ENCODE data around the gene ARHGAP4. TPM values are rescaled to one million over a fixed set of nuclear protein-coding genes. Genes with fewer than 3 reads are reported as not detected.

ARHGAP4 gene
- total and polyA plus RNA-seq, 11 donors = 6.8 to 55.8 (median 12.9) TPM

DNA sequence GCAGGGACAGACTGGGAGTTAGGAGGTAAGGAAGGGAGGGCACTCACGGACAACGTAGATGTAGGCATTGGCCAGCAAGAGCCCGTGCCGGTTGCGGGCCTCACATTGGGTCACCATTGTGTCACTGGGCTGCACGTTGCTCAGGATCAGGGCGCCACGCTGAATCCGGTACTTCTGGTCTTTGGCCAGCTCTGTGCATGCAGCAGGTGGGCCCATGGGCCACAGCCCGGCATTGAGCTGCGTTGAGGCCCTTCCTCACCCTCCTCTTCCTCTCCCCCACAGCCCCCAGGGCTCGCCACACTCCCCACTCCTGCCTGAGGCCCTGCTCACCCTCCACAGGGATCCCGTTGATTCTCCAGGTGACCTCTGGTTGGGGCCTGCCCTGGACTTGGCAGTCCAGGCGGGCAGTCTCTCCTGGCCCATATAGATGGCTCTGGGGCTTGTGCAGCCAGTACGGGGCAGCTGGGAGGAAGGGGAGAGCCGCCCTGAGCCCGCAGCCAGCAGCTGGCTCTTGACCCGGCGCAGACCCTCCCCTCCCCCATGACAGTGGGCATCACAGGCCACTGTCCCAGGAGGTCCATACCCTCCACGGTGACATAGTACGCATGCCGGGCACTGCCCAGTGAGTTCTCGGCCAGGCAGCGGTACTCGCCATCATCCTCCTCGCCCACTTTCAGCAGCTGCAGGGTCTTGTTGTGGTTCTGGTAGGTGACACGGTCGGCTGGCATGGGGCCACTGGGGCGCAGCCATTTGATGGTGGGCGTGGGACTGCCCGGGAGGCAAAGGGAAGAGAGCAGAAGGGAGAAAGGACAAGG is 56.4 kb downstream of the ARHGAP4 start:
- H3K4me1 ChIP-seq = no peaks in the 10 kb centered on the region
- intact Hi-C loops (cut with DNase I) = no loop called here
- DNase-seq (no peak), ATAC-seq (no peak)
- no peaks in the 10 kb centered on the region for H3K36me3 ChIP-seq
- 90 to 92% (median 92%) methylated on average over 26 to 31 of the region's 31 CpGs for WGBS, 4 donors
- H3K4me3 ChIP-seq = no peak overlapping the region
- H3K27me3 ChIP-seq = peaks cover 0 to 34% (median 0%) of the 10 kb centered on the region in 9 donors
- no peak overlapping the region for H3K27ac ChIP-seq
- H3K9me3 ChIP-seq = no peaks in the 10 kb centered on the region
- TF ChIP-seq POLR2A (IDR thresholded peaks at IDR 0.05) = no peak
- TF ChIP-seq, protein P1, sequence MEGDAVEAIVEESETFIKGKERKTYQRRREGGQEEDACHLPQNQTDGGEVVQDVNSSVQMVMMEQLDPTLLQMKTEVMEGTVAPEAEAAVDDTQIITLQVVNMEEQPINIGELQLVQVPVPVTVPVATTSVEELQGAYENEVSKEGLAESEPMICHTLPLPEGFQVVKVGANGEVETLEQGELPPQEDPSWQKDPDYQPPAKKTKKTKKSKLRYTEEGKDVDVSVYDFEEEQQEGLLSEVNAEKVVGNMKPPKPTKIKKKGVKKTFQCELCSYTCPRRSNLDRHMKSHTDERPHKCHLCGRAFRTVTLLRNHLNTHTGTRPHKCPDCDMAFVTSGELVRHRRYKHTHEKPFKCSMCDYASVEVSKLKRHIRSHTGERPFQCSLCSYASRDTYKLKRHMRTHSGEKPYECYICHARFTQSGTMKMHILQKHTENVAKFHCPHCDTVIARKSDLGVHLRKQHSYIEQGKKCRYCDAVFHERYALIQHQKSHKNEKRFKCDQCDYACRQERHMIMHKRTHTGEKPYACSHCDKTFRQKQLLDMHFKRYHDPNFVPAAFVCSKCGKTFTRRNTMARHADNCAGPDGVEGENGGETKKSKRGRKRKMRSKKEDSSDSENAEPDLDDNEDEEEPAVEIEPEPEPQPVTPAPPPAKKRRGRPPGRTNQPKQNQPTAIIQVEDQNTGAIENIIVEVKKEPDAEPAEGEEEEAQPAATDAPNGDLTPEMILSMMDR (IDR thresholded peaks at IDR 0.05) = no peak

DNA sequence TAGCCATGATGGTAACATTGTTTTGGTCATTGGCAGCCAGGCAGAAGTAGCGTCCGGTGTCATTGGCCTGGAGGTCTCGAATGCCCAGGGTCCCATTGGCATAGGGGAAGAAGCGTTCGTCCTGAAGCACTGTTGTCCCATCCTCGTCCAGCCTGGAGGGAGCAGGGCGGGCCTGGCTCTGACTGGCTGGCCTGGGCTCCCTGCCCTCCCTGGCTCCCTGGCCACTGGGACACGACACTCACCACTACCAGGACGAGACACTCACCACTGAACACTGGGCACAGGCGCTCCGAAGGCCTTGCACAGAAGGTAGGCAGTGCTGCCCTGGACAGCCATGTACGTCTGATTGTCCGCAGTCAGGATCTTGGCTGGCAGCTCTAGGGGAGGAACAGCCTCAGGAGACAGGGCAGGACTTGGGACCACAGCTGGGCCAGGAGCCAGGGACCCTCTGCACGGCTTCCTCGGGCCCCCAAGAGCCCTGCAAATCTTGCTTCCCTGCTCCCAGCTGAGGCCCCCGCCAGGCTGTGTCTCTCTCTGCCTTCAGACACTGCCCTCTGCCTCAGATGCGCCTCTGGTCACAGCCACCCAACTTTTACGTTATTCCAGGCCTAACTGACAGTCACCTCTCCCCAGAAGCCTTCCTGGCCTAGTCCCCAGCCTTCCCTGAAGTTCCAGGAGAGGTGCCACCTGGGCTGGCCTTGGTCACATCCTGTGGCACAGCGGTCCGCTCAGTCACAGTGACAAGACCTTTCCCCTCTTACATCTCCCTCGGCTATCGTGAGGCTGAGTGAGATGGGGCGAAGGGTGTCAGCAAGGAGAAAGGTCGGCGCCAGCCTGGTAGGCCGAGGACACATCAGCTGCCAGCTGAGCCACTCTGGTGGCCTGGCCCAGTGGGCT is 57.2 kb downstream of the ARHGAP4 start:
- Histone ChIP-seq H3K4me3 (no peak overlapping the region), H3K27ac (no peak overlapping the region), H3K4me1 (no peaks in the 10 kb centered on the region), H3K36me3 (no peaks in the 10 kb centered on the region), H3K9me3 (no peaks in the 10 kb centered on the region), H3K27me3 (peaks cover 0 to 33% (median 0%) of the 10 kb centered on the region in 9 donors)
- no peak for ATAC-seq
- 84 to 92% (median 90%) methylated on average over 18 to 26 of the region's 26 CpGs for WGBS, 4 donors
- intact Hi-C loops (cut with DNase I) = no loop called here
- DNase-seq = no peak
- no peak for TF ChIP-seq POLR2A (IDR thresholded peaks at IDR 0.05)
- TF ChIP-seq, protein P1 (IDR thresholded peaks at IDR 0.05) = no peak

DNA sequence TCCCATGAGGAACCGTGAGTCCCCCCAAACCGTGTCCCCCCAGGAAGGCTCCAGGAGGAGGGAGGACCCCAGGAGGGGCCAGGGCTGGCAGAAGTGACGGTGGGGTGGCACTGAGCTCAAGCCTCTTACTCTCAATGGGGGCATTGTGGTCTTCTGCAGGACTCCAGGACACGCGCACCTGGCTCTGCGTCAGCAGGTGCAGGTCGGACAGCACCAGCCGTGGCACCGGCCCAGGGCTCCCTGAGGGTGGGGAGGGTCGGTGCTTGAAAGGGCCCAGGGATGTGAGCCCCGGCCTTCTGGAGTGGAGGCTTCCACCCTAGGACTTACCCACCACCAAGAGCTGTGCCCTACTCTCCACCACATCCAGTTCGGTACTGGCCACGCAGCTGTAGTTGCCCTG is 58.4 kb downstream of the ARHGAP4 start:
- TF ChIP-seq, protein P1 (IDR thresholded peaks at IDR 0.05) = no peak
- TF ChIP-seq POLR2A (IDR thresholded peaks at IDR 0.05) = no peak
- Histone ChIP-seq H3K4me1 (no peaks in the 10 kb centered on the region), H3K27me3 (peaks cover 0 to 36% (median 0%) of the 10 kb centered on the region in 9 donors), H3K36me3 (no peaks in the 10 kb centered on the region), H3K27ac (no peak overlapping the region), H3K4me3 (no peak overlapping the region), H3K9me3 (no peaks in the 10 kb centered on the region)
- DNase-seq (no peak), ATAC-seq (no peak)
- intact Hi-C loops (cut with DNase I) = no loop called here
- WGBS, 4 donors = 65 to 91% (median 87%) methylated on average over 2 to 13 of the region's 13 CpGs

DNA sequence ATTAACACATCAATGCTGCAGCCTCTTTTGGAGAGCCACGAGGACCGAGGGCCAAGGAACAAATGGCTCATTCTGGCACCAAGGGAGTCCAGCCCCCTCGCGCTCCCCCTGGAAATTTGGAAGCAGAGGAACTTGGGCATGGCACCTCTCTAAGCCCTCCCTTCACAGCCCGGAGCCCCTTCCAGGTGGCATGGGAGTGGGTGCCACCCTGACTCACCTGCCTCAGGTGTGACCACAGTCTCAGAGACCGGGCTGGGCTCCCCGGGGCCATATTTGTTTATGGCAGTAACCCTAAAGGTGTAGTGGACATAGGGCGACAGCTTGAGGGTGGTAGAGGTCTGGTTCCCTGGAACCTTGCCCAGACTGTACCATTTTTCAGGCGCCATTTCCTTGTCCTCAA is 58.9 kb downstream of the ARHGAP4 start:
- no peak overlapping the region for H3K27ac ChIP-seq
- intact Hi-C loops (cut with DNase I) = no loop called here
- DNase-seq = no peak
- H3K4me1 ChIP-seq = no peaks in the 10 kb centered on the region
- TF ChIP-seq POLR2A (IDR thresholded peaks at IDR 0.05) = no peak
- 81 to 90% (median 84%) methylated on average over 8 to 9 of the region's 9 CpGs for WGBS, 4 donors
- peaks cover 0 to 36% (median 0%) of the 10 kb centered on the region in 9 donors for H3K27me3 ChIP-seq
- no peaks in the 10 kb centered on the region for H3K9me3 ChIP-seq
- no peak for ATAC-seq
- H3K4me3 ChIP-seq = no peak overlapping the region
- no peaks in the 10 kb centered on the region for H3K36me3 ChIP-seq

All from heart left ventricle (tissue), 16 donors.